Activated CD8-positive, alpha-beta memory T cell treated with anti-CD3 and anti-CD28 coated beads for 36 hours (primary cell): ENCODE data around the gene RP9. TPM values are rescaled to one million over a fixed set of nuclear protein-coding genes. Genes with fewer than 3 reads are reported as not detected.
"Not testable (repeated sequence)": the region's sequence is repeated elsewhere in the genome, so short reads cannot be mapped to it uniquely, and the experiment has no call there.

Source experiments
- CTCF ChIA-PET: fragments of 350-600 bp; sonication (Branson Sonifier 250); formaldehyde crosslinking; loops from one replicate; lab custom pipeline; 2021; ENCODE audit warnings: antibody characterized with exemption; lab: Charles Lee
- POLR2A ChIA-PET: fragments of 350-600 bp; sonication (Branson Sonifier 250); formaldehyde crosslinking; loops from one replicate; lab custom pipeline; 2021; ENCODE audit warnings: antibody characterized with exemption; lab: Charles Lee
- total RNA-seq, 2 experiments: library from RNA; stranded (reverse); gene quantifications; one replicate each; pipeline ENCODE4 v1.2.3, GENCODE V29; 2021

The RP9 gene
- total RNA-seq, 2 experiments from 2014 or later: 22.0 to 23.2 TPM

DNA sequence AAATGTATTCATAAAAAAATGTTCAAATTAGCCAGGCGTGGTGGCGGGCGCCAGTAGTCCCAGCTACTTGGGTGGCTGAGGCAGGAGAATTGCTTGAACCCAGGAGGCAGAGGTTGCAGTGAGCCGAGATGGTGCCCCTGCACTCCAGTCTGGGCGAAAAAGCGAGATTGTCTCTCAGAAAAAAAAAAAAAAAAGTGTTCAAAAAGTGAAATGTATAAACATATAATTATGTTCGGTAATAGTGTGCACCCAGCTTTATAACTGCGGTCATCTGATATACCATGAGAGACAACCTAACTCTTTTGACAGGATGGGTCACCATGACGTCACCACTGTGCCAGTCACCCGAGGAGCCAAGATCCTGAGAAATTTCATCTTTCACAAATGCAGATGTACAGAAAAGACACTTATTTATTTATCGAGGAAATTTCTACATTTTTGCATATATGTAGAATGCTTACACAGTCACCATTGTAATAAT is 594 bp upstream of the RP9 start:
- ChIA-PET POLR2A (no interaction called here), CTCF (interaction anchor here (1.2 to 2.1 kb wide), 6 partner anchors 10 to 264 kb away, joined by 3 to 6 read pairs (median 4); partner anchors contain the start of gene NT5C3A)

DNA sequence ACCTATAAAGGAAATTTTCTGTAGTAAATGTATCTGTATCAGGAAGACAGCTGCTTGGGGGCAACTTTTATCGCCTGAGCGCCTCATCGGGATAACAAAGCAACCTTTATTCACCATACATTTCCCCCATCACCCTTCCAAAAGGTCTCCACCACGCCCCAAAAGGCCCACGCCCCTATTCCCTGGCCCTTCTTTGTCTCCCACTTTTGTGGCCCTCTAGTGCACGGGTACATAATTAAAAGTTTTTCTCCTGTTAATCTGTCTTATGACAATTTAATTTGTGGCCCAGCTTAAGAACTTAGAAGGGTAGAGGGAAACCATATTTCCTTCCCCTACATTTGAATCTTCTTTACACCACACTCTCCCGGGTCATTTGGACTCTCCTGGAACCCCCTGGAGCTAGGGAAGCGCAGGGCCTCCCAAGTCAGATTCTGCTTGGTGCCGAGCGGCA is 625 bp downstream of the RP9 start:
- POLR2A ChIA-PET: interaction anchor here (0.6 to 2.3 kb wide), 2 partner anchors 25 to 46 kb away, joined by 3 to 10 read pairs; partner anchors contain the start of gene NT5C3A
- CTCF ChIA-PET: interaction anchor here (0.6 to 2.0 kb wide), 9 partner anchors 9 to 308 kb away, joined by 3 to 6 read pairs (median 3); partner anchors contain the start of gene NT5C3A

GRCh38 chr7:33107136-33108066 is 1.8 kb downstream of the RP9 start:
- ChIA-PET POLR2A (interaction anchor here (2.3 kb wide), 1 partner anchor 45 kb away, joined by 10 read pairs; the partner anchor contains the start of gene NT5C3A), CTCF (interaction anchor here (0.7 to 1.8 kb wide), 5 partner anchors 11 to 307 kb away, joined by 3 to 6 read pairs (median 3); partner anchors contain the start of gene NT5C3A)

GRCh38 chr7:33101906-33102305 is 7.3 kb downstream of the RP9 start:
- ChIA-PET CTCF (no interaction called here), POLR2A (no interaction called here)

DNA sequence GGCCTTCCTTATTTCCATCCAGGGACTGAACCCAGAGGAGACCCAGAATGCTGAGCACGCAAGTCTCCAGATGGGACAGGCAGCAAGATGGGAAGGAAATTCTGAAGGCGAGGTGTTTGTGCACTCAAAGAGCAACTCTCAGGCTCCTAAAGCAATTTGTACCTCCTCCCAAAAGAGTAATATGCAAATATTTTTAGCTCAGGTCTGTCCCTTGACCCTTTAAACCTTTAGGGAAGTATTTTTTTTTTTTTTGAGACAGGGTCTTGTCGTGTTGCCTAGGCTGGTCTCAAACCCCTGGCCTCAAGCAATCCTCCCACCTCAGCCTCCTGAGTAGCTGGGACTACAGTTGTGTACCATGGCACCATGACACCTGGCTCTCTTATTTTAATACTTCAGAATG is 8.4 kb downstream of the RP9 start:
- POLR2A ChIA-PET: no interaction called here
- CTCF ChIA-PET: no interaction called here

DNA sequence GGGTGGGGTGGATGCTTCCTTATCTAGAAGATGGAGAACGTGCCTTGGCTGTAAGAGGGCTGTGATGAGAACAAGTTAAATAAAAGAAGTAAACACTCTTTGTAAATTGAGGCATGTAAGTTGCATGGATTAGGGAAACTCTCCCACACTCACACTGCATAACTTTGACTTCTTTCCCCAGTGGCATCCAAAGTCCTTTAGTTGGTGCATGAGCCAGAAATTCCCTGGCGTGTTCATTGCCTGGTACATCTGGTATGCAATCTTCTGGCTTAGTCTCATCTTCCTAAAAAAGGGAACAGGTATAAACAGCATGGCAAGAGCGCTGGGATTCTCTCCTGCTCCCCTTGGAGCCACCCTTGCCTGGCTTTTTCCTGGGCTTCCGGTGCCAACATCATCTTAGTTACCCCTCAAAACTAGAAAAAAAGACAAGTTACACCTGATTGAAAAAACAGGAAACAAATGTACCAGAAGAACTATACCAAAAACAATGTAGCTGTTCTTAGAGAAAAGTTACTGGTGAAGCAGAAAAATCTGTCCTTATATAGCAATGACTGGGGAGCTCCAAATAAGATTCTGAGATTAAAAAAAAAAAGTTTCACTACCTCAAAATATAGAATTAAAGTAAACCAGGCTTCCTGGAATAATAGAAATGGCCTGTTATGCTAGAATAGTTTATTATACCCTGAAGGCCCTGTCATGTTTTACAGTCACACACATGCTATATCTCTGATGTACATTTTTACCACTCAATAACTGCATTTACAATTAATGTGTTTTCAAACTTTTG is 9.9 kb downstream of the RP9 start:
- ChIA-PET POLR2A (no interaction called here), CTCF (interaction anchor here (0.6 to 1.0 kb wide), 2 partner anchors 10 to 36 kb away, joined by 3 read pairs; partner anchors contain the start of gene RP9)

DNA sequence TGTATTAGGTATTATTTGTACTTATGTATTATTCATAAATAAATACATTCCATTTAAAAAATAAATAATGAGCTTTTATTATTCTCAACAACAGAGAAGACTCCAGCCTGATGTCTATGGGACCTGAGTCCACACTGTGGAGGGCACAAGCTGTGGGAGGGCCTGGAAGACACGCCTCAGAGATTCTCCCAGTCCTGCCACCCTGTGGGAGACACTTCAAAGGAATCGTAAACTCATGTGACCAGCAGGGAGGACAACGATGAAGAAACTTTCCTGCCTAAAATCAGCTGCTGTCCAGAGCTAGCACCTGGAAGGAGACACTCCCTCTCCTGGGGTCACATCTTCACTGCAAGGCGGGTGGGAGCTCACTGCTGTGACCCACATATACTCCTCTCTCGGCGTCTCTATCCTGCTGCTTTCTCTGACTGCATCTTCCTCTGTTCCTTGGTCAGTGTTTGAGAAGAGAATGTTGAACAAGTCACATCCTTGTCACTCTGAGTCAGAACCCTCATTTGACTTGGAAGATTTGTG is 14.4 kb downstream of the RP9 start:
- POLR2A ChIA-PET, CTCF ChIA-PET: not testable (repeated sequence)

GRCh38 chr7:33093266-33093665 is 15.9 kb downstream of the RP9 start:
- ChIA-PET CTCF (no interaction called here), POLR2A (no interaction called here)

DNA sequence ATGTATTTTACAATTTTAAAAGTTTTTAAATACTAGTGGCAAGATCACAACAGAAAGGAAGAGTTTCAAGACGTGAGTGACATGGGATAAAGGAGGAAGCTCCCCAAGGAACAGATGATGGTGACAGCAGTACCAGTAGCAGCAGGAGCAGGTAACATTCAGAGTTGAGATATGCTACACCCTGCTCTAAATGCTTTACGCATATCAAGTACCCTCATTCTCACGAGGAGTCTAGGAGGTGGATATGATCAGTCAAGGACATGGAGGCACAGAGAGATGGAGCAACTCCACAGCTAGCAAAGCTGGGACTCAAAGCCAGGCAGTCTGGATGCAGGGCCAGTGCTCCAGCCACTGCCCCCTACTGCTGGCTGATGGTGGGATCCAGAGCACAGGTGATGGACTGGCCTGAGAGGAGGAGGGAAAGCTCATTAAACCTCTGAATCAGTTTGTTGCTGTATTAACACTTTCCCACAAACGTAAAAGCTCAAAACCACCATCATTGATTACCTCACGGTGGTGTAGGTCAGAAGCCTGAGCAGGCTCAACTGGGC is 17.5 kb downstream of the RP9 start:
- ChIA-PET CTCF (no interaction called here), POLR2A (no interaction called here)

DNA sequence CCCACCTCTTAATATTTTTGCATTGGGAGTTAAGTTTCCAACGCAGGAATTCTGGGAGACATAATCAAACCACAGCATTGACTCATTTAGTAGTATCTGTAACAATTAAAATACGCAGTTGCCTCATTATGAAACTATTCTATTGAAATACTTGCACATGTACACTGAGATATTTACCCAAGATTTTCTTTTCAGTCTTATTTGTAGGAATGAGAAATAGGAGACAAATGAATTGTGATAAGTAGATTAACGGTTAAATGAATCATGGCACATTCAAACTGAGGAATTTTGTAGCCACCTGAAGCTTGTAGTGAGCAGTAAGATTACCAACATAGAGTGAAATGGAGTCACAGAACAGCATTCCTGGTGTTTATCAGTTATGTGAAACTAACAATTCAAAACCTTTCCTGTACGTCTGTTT is 18.1 kb downstream of the RP9 start:
- CTCF ChIA-PET: no interaction called here
- POLR2A ChIA-PET: no interaction called here

DNA sequence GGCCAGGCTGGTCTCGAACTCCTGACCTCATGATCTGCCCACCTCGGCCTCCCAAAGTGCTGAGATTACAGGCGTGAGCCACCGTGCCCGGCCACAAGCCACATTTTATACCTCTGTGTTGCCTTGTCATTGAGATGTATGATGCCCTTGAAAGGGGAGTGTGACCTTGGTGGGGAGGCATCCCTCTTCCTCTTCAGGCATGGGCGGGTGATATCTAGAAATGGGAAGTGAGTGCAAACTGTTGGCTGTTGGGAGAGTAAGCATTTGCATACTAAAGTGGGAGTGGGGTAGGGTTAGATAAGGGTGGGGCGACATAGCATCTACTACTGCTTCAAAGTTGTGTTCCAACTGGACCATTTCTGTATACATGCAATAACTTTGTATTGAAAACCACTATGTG is 20.1 kb downstream of the RP9 start:
- POLR2A ChIA-PET: no interaction called here
- CTCF ChIA-PET: no interaction called here

- CTCF ChIA-PET: interaction anchor here (0.8 kb wide), 1 partner anchor 25 kb away, joined by 3 read pairs; no protein-coding TSS in a partner anchor
Observed at GRCh38 chr7:33087858-33088257, 21.3 kb downstream of the RP9 start.

GRCh38 chr7:33087356-33087755 is 21.8 kb downstream of the RP9 start:
- CTCF ChIA-PET: no interaction called here

More at GRCh38 chr7:33087858-33088257, 21.3 kb downstream of the RP9 start:
- POLR2A ChIA-PET: no interaction called here

GRCh38 chr7:33079763-33080690 is 29.2 kb downstream of the RP9 start:
- ChIA-PET CTCF (no interaction called here), POLR2A (no interaction called here)

More at GRCh38 chr7:33087356-33087755, 21.8 kb downstream of the RP9 start:
- POLR2A ChIA-PET: no interaction called here

DNA sequence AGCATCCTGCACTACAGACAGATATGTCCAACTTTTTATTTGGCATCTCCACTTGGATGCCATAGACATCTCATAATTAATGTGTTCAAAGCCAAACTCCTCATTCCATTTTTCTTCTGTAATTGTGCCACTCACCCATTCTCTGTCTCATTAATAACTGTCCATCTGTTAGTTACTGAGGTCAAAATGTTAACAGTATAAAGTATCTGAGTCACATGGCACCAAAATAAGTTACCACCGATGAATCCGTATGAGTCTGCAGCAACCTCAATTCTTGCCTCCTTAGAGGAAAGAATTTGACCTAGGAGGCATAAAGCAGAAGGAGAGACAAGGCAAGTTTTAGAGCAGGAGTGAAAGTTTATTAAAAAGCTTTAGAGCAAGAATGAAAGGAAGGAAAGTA is 30.1 kb downstream of the RP9 start:
- ChIA-PET CTCF (no interaction called here), POLR2A (no interaction called here)

- POLR2A ChIA-PET: no interaction called here
Observed at GRCh38 chr7:33076737-33077136, 32.5 kb downstream of the RP9 start.

GRCh38 chr7:33075818-33076518 is 33.2 kb downstream of the RP9 start:
- ChIA-PET POLR2A (no interaction called here), CTCF (no interaction called here)

More at GRCh38 chr7:33076737-33077136, 32.5 kb downstream of the RP9 start:
- CTCF ChIA-PET: interaction anchor here (1.2 kb wide), 1 partner anchor 31 kb away, joined by 3 read pairs; no protein-coding TSS in a partner anchor
